Sigmoid colon (tissue), 7 donors: ENCODE data around the gene PEX5L. TPM values are rescaled to one million over a fixed set of nuclear protein-coding genes. Genes with fewer than 3 reads are reported as not detected.

Source experiments
- DNase-seq: peaks from one replicate; pipeline ENCODE4 v3.0.0-alpha.2; 2019
- H3K27ac ChIP-seq, 4 donors: fragments of 200-600 bp; sonication (generic); one replicate each; pipeline ENCODE4 v1.5.1; 2016 to 2019; ENCODE audit warnings: mild to moderate bottlenecking in 1 of 4
- H3K27me3 ChIP-seq, 3 donors: fragments of 200-600 bp; sonication (generic); one replicate each; pipeline ENCODE4 v1.5.1; 2019; ENCODE audit warnings: mild to moderate bottlenecking in 1 of 3
- H3K36me3 ChIP-seq, 4 donors: fragments of 200-600 bp; sonication (generic); one replicate each; pipeline ENCODE4 v1.5.1; 2016 to 2019
- H3K4me1 ChIP-seq, 4 donors: fragments of 200-600 bp; sonication (generic); one replicate each; pipeline ENCODE4 v1.5.1; 2017 to 2019
- H3K4me3 ChIP-seq, 4 donors: fragments of 200-600 bp; sonication (generic); one replicate each; pipeline ENCODE4 v1.5.1; 2017 to 2019; ENCODE audit warnings: mild to moderate bottlenecking in 2 of 4, moderate library complexity in 1 of 4
- H3K9me3 ChIP-seq, 4 donors: fragments of 200-600 bp in 3 of 4; sonication (generic) in 3 of 4; one replicate each; pipeline versions ENCODE4 v1.5.1 to v1.6.1; 2013 to 2019
- EP300 ChIP-seq, 4 donors: sonication (generic); formaldehyde crosslinking; IDR thresholded peaks; one replicate each; pipeline ENCODE4 v1.6.1; 2017; ENCODE audit warnings: antibody characterized with exemption in 4 of 4
- POLR2A ChIP-seq, 2 donors: fragments of 450-650 bp; IDR thresholded peaks; one replicate each; pipeline ENCODE4 v1.6.1; 2016; ENCODE audit warnings: antibody characterized with exemption in 2 of 2, mild to moderate bottlenecking in 2 of 2, moderate library complexity in 2 of 2
- POLR2AphosphoS5 ChIP-seq, 4 donors: sonication (generic); formaldehyde crosslinking; IDR thresholded peaks; one replicate each; pipeline ENCODE4 v1.6.1; 2017; ENCODE audit warnings: antibody characterized with exemption in 4 of 4
- WGBS, 2 donors: extraction: QIAGEN DNeasy Blood & Tissue Kit; methylation state at CpG; one replicate each; pipeline ENCODE4 v1.1.7; 2013; 5-methylcytosine and 5-hydroxymethylcytosine counted together
- intact Hi-C: fragments of 100-400 bp; cut with DNase I; formaldehyde crosslinking; loops from one replicate; pipeline ENCODE4 v1.15.1; 2023
- polyA plus RNA-seq, 3 donors: library from polyadenylated mRNA; stranded (reverse); fragments of 200-250 nt; gene quantifications; one replicate each; pipeline ENCODE4 v1.2.3, GENCODE V29; 2013
- total RNA-seq, 4 donors: library from RNA; depleted of rRNA; stranded (reverse); fragments of >200 nt; gene quantifications; one replicate each; pipeline ENCODE4 v1.1.0, GENCODE V29; 2016
- TF ChIP-seq, protein P1 (sequence below), 4 experiments: fragments of 450-650 bp in 3 of 4; fragments of 200-600 bp in 1 of 4; IDR thresholded peaks; one replicate each; pipeline ENCODE4 v1.5.1; 2016 to 2019; ENCODE audit warnings: antibody characterized with exemption in 4 of 4, mild to moderate bottlenecking in 3 of 4, moderate library complexity in 2 of 4
- donor health status: healthy with polysubstance abuse.
- donor health status: Bipolar disorder and iron deficiency.
- donor health status: healthy.

Gene PEX5L
- total and polyA plus RNA-seq, 7 donors: 0.12 to 2.4 (median 0.32) TPM; not detected in 3

DNA sequence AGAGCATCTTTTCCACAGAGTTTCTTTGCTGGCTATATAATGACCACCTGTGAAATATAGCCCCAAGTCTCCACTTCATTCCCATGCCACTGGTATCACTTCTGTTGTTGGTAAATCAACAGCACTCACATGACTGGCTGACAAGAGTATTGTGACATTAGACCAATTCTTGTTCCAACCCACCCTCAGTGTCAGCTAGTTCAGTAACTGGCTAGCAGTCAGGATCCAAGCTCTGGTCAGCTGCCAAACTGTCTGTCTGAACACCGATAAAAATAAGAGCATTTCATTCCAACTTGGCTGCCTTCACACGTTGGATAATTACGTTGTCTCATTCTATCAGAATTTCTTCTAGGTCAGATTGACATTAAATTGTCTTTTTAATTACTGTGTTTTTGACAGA is 217.4 kb downstream of the PEX5L start:
- 75 to 82% methylated on average over 3 of the region's 3 CpGs for WGBS, 2 donors
- Histone ChIP-seq H3K4me3 (no peak overlapping the region), H3K27ac (no peak overlapping the region), H3K27me3 (no peaks in the 10 kb centered on the region), H3K4me1 (no peaks in the 10 kb centered on the region), H3K9me3 (no peaks in the 10 kb centered on the region), H3K36me3 (no peaks in the 10 kb centered on the region)
- TF ChIP-seq, protein P1, sequence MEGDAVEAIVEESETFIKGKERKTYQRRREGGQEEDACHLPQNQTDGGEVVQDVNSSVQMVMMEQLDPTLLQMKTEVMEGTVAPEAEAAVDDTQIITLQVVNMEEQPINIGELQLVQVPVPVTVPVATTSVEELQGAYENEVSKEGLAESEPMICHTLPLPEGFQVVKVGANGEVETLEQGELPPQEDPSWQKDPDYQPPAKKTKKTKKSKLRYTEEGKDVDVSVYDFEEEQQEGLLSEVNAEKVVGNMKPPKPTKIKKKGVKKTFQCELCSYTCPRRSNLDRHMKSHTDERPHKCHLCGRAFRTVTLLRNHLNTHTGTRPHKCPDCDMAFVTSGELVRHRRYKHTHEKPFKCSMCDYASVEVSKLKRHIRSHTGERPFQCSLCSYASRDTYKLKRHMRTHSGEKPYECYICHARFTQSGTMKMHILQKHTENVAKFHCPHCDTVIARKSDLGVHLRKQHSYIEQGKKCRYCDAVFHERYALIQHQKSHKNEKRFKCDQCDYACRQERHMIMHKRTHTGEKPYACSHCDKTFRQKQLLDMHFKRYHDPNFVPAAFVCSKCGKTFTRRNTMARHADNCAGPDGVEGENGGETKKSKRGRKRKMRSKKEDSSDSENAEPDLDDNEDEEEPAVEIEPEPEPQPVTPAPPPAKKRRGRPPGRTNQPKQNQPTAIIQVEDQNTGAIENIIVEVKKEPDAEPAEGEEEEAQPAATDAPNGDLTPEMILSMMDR (IDR thresholded peaks at IDR 0.05): no peak
- TF ChIP-seq POLR2AphosphoS5 (IDR thresholded peaks at IDR 0.05) (no peak), POLR2A (IDR thresholded peaks at IDR 0.05) (no peak), EP300 (IDR thresholded peaks at IDR 0.05) (no peak)
- intact Hi-C loops: no loop called here
- no peak for DNase-seq

DNA sequence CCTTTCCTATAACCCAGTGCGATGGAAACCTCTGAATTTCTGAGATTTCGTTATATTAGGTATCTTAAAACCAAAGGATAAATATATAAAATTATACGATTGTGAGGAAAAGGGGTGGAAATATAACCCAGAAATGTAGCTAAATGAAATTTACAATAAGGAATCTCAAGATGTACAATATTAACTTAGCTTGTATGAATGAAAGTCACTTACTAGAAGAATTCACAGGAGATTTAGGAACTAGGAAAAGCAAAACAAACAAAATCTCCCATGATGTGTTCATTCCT is 224.7 kb downstream of the PEX5L start:
- WGBS, 2 donors: 59 to 79% methylated on average over 3 of the region's 3 CpGs
- TF ChIP-seq, protein P1 (IDR thresholded peaks at IDR 0.05): no peak
- no peak for TF ChIP-seq POLR2A (IDR thresholded peaks at IDR 0.05)
- no peak for TF ChIP-seq EP300 (IDR thresholded peaks at IDR 0.05)
- TF ChIP-seq POLR2AphosphoS5 (IDR thresholded peaks at IDR 0.05): no peak
- Histone ChIP-seq H3K4me1 (no peaks in the 10 kb centered on the region), H3K36me3 (no peaks in the 10 kb centered on the region), H3K27me3 (no peaks in the 10 kb centered on the region), H3K27ac (no peak overlapping the region), H3K9me3 (no peaks in the 10 kb centered on the region), H3K4me3 (no peak overlapping the region)
- no peak for DNase-seq
- intact Hi-C loops: no loop called here

DNA sequence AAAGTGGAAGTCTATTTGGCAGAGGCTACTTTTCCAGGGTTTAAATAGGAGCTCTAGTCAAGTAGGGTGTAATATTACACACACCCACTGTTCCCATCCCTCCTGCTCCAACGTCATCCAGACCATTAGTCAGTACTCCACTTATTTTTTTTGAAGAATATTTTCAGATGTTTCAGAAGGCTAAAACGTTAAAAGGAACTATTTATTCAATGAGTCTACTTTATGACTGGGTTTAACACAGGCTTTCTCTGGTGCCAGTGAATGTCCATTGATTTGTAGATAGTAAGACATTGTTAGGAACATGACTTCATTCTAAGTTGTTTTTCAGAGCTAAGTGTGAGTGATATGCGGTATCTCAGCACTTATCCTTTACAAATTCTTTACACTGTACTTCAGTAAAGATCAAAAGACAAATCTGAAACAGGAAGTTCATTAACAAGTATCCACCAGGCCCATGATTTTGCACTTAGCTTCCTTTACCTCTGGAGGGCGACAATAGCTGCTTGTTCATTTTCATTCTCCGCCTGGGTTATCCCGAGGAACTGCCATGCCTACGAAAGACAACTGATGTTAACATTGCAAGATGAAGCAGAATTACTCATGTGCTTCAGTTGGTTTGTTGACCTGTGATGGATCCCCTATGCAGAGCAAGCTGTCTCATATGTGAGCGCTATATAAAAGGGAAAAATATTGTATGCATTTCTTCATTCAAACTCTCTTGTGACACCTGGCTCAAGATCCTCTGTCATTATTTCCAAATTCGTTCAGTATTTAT is 225.2 kb downstream of the PEX5L start:
- Histone ChIP-seq H3K36me3 (no peaks in the 10 kb centered on the region), H3K9me3 (no peaks in the 10 kb centered on the region), H3K27ac (no peak overlapping the region), H3K4me3 (no peak overlapping the region), H3K4me1 (no peaks in the 10 kb centered on the region), H3K27me3 (no peaks in the 10 kb centered on the region)
- TF ChIP-seq EP300 (IDR thresholded peaks at IDR 0.05): no peak
- TF ChIP-seq, protein P1 (IDR thresholded peaks at IDR 0.05): no peak
- no peak for TF ChIP-seq POLR2AphosphoS5 (IDR thresholded peaks at IDR 0.05)
- TF ChIP-seq POLR2A (IDR thresholded peaks at IDR 0.05): no peak
- DNase-seq: no peak
- intact Hi-C loops: no loop called here
- WGBS, 2 donors: 13 to 28% methylated on average over 9 of the region's 9 CpGs

DNA sequence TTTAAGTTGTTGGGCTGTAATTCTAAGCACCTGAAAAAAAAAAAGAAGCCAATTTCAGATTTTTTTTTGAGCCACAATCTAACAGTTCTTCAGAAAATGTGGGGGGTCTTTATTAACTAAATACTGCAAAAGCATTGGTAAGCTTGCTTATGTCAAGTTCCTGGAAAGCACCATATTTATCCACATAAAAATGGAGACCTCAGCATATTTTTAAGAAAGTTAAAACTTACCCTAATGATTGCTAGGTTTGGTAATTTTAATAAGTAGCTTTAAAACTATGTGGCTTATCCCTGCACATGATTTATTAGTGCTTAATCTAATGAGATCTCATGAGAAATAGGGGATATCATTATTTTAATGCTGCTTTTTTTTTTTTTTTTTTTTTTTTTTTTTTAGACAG is 227.1 kb downstream of the PEX5L start:
- no peaks in the 10 kb centered on the region for H3K36me3 ChIP-seq
- no peak for DNase-seq
- H3K4me3 ChIP-seq: no peak overlapping the region
- intact Hi-C loops: no loop called here
- H3K27me3 ChIP-seq: no peaks in the 10 kb centered on the region
- no peak for TF ChIP-seq POLR2A (IDR thresholded peaks at IDR 0.05)
- no peak for TF ChIP-seq POLR2AphosphoS5 (IDR thresholded peaks at IDR 0.05)
- TF ChIP-seq EP300 (IDR thresholded peaks at IDR 0.05): no peak
- TF ChIP-seq, protein P1 (IDR thresholded peaks at IDR 0.05): no peak
- no peaks in the 10 kb centered on the region for H3K9me3 ChIP-seq
- no peaks in the 10 kb centered on the region for H3K4me1 ChIP-seq
- no peak overlapping the region for H3K27ac ChIP-seq

DNA sequence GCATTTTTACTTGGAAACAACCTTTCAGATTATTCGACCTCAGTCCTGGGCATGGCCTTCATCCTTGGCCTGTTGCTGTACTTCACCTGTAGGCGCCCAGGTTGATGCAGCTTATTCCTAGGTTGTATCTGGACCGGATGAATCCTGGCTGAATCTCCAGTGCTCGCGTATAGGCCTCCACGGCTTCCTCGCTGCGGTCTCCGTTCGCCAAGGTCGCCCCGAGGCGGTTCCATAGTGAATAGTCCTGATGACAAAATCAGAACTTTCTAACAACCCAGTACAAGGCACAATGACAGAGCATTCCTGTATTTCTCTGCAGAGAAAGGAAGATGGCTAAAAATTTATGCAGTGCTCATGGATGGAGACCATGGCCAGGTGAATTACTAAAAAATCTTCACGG is 229.1 kb downstream of the PEX5L start:
- no peaks in the 10 kb centered on the region for H3K36me3 ChIP-seq
- 96 to 97% methylated on average over 14 of the region's 14 CpGs for WGBS, 2 donors
- intact Hi-C loops: no loop called here
- H3K4me1 ChIP-seq: no peaks in the 10 kb centered on the region
- H3K27ac ChIP-seq: no peak overlapping the region
- TF ChIP-seq POLR2A (IDR thresholded peaks at IDR 0.05) (no peak), POLR2AphosphoS5 (IDR thresholded peaks at IDR 0.05) (no peak), EP300 (IDR thresholded peaks at IDR 0.05) (no peak)
- TF ChIP-seq, protein P1 (IDR thresholded peaks at IDR 0.05): no peak
- no peaks in the 10 kb centered on the region for H3K27me3 ChIP-seq
- H3K9me3 ChIP-seq: no peaks in the 10 kb centered on the region
- no peak for DNase-seq
- no peak overlapping the region for H3K4me3 ChIP-seq
